HG03159 (cell line): Measurements from ENCODE around the gene MYH10.
"Not testable (repeated sequence)": the region's sequence is repeated elsewhere in the genome, so short reads cannot be mapped to it uniquely, and the experiment has no call there.

Experiments
- ATAC-seq: cut with Tn5 transposase; IDR thresholded peaks from one replicate; pipeline ENCODE4 v1.9.1; 2021; ENCODE audit warnings: mild to moderate bottlenecking, moderate library complexity; ENCODE audit not compliant: unreplicated experiment

Gene MYH10

GRCh38 chr17:8558144-8558543, 72.4 kb downstream of the MYH10 start:
- no peak for ATAC-seq

DNA sequence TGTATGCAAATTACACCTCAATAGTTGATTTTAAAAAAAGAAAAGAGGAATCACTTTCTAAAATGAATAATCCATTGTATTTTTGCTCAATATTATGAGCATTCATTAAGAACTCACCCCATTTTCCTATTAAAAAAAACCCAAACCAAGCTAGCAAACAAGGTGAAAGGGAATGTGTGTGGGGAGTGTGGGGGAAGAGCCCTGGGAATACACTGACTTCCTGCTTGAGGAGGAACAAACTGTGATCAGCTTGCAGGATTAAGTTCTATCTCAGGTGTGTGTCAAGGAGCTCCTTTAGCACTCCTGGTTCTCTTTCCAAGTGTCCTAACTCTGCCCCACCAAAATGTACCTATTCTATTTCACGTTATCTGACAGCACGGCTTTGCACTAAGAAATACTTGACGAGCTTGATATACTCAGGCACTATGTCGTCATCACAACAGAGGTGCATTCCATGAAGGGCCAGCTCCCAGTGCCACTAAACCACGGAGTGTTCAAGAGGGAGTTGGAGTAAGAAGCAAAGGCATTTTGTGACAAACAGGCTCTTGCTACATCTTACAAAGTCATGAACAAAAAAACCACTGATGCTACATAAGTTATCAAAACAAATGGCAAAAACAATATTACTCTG, 73.2 kb downstream of the MYH10 start:
- no peak for ATAC-seq

DNA sequence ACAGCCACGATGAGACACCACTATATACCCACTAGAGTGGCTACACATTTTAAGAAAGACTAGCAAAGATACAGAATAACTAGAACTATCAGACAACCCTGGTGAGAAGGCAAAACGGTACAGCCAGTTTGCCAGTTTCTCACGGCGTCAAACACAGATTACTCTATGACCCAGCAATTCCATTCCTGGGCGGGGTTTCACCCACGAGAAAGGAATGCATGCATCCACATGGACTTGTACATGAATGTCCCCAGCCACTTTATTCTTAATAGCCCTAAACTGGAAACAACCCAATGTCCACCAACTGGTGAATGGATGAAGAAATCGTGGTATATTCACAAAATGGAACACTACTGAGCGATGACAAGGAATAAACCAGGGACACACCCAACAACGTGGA, 74.5 kb downstream of the MYH10 start:
- no peak for ATAC-seq

- no peak for ATAC-seq
Observed at GRCh38 chr17:8555062-8555461, 75.5 kb downstream of the MYH10 start.

DNA sequence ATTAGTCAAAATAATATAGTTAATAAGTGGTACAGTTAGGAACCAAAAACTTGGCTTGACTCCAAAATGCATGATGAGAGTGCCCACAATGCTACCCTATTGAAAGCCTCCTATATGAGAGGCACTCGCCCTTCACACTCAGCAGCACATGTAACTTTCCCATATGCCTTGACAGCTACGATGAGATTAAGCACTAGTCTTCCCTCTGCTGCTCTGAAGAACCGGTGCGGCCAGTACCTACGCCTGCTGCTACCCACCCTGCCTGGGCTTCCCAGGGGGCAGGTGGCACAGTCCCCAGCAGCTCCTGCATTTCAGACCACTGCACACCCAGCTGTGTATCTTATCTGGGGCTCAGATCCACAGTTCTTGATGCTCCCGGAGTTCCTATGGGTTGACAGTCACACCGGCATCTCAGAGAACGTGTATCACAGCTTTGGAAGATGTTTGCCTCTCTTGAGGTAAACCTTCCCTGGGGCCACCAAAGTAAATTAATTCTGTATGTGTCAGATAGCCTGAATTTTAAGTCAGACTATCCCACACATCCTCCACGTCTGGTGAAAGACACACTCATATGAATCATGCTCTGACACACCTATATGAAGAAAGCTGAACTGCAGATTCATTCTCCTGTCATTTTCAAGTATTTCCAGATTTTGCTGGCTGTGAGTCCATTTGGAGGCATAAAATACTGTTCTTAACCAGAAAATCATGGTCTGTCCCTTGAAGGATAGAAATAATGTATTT, 77.8 kb downstream of the MYH10 start:
- ATAC-seq: no peak

DNA sequence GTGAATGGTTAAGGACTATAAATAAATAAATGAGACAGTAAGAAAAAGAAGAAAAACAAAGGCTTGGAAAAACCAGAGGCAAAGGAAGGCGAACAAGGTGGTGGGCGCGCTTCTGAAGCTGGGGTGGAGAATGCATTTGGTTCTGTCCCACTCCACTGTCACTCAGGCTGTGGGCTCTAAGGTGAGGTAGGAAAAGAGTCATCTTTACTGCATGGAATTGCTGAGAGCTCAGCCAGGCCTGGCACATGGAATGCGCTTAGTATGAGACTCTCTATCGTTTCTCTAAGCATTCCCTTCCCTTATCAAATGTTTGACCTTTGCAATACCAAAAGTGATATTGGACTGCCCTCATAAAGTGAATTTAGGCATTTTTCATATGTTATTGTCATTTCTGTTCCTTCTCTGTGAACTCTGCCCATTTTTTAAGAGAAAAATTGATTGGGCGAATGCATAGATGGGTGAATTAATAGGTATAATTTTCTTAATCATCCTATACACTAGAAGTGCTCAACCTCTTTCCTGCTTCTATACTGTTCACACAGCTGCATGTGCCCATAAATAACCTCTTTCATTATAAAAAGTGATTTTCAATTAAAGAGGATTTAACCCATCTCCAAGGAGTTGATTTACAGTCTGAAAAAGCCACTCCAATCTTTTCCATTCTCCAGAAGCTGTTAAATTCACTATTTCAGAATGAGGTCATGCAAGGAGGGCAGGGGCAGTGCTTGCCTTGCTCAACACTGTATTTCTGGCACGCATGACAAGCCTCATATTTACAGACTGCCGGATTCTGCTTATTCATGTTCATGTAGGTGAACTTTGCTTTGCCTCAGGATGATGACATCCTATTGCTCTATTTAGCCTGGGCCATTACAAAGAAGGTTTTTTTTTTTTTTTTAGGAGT, 87.7 kb downstream of the MYH10 start:
- ATAC-seq: no peak

DNA sequence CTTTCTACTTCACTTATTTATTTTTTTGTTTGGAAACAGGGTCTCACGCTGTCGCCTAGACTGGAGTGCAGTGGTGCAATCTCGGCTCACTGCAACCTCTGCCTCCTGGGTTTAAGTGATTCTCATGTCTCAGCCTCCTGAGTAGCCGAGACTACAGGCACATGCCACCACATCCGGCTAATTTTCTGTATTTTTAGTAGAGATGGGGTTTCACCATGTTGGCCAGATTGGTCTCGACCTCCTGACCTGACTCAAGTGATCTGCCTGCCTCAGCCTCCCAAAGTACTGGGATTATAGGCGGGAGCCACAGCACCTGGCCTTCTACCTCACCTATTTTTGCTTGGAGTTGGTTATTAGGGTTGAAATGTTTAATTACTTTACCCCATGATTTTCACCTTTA, 90.5 kb downstream of the MYH10 start:
- ATAC-seq: not testable (repeated sequence)

GRCh38 chr17:8537734-8538133, 92.8 kb downstream of the MYH10 start:
- no peak for ATAC-seq

DNA sequence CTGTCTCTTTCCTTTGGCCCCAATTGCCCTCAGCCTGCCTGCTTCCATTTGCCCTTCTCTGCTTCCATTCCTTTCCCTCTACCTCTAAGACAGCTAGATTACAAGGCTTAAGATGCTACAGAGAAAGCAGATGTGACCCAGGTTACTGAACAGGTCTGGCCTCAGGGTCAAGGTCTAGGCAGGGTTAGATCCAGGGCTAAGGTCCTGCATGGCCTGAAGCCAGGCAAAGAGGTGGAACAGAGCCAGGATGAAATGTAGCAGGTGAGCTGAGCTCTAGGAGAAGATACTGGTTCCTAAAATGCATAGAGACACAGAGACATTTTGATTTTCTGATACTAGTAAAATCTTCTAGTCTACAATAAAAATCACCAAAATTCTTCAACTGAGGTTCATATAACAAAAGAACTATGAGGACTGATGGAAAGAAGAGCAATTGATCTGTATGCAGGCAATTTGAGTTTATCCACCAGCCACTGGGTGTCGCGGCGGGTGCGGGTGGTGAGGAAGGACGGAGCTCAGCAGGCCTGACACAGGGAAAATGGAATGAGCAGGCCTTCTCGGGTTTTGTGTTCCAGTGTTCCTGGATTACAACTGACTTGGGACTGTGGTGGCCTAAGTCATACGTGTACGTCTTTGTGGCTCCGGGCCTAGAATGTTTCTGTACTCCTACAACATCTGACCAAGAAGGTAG, 95.9 kb downstream of the MYH10 start:
- no peak for ATAC-seq

DNA sequence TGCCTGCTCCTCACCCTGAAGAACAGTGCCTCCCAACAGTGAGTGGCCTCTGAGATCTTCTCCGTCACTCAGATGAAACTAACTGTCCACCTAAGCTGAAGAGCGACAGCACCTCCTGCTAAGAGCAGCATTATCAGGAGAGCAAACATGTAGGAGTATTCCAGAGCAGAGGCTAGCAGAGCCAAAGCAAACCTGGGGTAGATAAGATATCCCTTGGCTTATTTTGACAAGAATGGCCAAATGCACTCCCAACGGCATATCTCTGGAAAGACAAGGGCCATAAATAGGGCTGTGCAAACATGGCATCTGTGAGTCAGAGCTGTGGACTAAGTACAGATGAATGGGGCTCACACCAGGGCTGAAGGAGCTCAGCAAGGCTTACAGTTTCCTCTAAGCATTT, 98.5 kb downstream of the MYH10 start:
- no peak for ATAC-seq

DNA sequence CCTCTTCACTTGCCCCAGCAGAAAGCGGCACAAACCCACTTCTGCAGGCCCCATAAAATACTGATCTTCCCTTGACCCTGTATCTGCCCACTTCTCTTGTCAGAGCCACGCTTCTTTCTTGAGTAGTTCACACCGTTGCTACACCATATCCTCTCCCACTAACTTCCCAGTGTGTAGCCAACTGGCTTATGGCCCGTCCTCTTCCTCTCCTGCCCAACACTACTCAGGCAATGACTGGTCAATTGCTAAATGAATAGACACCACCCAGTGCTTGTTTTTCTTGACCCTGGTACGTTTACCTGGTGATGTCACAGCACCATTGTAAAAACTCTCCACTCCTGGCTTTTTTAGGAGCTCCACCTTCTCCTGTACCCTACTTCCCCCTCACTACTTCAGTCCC, 107.9 kb downstream of the MYH10 start:
- ATAC-seq: no peak

GRCh38 chr17:8520981-8521380, 109.5 kb downstream of the MYH10 start:
- ATAC-seq: no peak

DNA sequence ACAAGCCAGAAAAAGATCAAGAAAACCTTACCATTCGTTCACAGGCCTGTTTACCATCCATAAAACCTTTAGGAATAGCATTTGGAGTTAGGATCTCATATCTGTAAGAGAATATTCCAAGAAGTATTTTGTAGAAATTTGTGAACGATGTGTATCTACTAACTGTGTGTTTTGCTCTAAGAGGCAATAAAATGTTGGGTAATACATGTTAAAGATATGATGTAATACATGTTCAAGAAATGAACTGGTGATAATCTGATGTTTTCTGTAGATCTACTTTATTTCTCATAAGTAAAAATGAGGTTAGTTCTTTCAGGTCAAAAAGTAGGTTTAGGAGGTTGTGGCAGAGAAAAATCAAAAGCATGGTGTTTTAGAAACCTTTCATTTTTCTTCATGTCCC, 111.7 kb downstream of the MYH10 start:
- no peak for ATAC-seq

GRCh38 chr17:8518326-8518725, 112.2 kb downstream of the MYH10 start:
- ATAC-seq: no peak

- ATAC-seq: no peak
Observed at GRCh38 chr17:8514801-8515200, 115.7 kb downstream of the MYH10 start.

GRCh38 chr17:8506145-8506544, 124.4 kb downstream of the MYH10 start:
- no peak for ATAC-seq

DNA sequence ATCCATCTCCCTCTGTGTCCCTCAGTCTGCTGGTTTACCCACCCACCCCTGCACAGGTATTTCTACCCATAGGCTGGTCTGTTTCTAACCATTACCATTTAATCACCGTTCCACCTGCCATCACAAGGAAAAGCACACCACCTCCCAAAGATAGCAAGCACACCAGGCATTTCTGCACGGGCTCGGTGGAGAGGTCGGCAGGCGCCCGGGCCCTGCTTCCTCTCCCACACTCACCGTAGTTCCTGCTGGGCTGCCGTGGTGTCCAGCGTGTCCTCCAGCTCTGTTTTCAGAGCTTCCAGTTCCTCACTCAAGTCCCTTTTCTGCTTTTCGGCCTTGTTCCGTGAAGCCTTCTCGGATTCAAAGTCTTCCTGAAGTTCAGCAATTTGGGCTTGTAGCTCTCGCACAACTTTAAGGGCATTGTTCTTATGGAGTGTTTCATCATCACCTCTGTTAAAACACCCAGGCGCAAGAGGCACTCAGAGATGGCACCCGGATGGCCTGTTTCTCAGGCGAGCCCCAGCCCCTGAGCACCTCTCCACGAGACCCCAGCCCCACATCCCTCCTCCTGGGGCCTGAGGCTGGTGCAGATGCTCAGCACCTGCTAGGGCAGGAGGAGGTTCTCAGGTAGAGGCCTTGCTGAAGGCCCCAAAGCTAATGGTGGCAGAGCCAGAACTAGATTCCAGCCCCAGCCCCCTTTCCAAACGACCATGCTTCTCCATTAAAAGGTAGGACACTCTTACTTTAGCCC, 125.9 kb downstream of the MYH10 start:
- ATAC-seq: no peak

DNA sequence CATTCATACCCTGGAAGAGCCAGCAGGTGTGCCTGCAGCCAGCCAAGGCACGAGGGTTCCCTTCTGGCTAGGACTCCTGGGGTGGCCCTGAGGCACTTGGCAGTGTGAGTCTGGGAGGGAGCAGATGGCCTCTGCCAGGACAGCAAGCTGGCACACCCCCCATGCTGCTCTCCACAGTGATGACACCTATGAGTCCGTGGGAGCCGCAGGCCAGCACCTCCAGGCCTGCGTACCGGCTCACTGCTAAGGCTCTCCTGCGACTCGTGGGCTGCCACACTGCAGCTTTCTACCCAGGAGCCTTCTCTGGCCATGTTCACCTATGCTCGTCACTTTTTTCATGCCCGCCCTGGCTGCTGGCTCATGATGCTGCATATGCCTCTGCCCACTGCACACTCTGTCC, 126.7 kb downstream of the MYH10 start:
- no peak for ATAC-seq

- ATAC-seq: no peak
Observed at GRCh38 chr17:8503368-8503767, 127.2 kb downstream of the MYH10 start.

DNA sequence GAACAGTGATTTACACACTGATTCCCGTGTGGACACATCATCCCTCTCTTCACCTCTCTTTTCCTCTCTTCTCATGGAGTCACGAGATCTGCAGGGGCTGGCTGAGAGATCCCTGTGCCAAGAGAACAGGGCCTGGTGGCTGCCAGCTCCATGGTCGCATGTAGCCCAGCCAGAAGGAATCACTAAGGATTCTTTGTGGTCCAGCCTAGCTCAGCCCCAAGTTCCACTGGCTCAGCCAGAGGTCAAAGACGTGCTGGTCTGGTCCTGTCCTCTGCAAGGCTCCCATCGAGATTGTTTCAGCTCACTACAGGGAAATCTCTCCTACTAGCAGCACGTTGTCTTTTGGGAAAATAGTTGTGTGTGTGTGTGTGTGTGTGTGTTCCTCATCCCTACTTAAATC, 128.4 kb downstream of the MYH10 start:
- no peak for ATAC-seq
